HepG2 (cell line): Measurements from ENCODE around the gene TSPYL4. TPM values are rescaled to one million over a fixed set of nuclear protein-coding genes. Genes with fewer than 3 reads are reported as not detected.

Source experiments
- ATAD3A ChIP-seq: sonication (generic); formaldehyde crosslinking; IDR thresholded peaks from 2 replicates; pipeline ENCODE4 v1.4.0; 2020; ENCODE audit warnings: missing genetic modification reagents
- CHCHD3 ChIP-seq: sonication (generic); formaldehyde crosslinking; IDR thresholded peaks from 2 replicates; pipeline ENCODE4 v1.8.0; 2022; ENCODE audit warnings: mild to moderate bottlenecking, missing genetic modification reagents, moderate library complexity
- FOXO1 ChIP-seq: sonication (generic); formaldehyde crosslinking; IDR thresholded peaks from 2 replicates; pipeline ENCODE4 v1.4.0; 2020; ENCODE audit warnings: missing genetic modification reagents
- HMG20B ChIP-seq: conservative IDR thresholded peaks from 2 replicates; pipeline ENCODE4 v1.6.1; 2016; ENCODE audit warnings: missing genetic modification reagents, missing compliant biosample characterization
- KLF11 ChIP-seq: IDR thresholded peaks from 2 replicates; pipeline ENCODE4 v1.6.1; 2016; ENCODE audit warnings: missing compliant biosample characterization
- MTF1 ChIP-seq: sonication (generic); formaldehyde crosslinking; IDR thresholded peaks from 2 replicates; pipeline ENCODE4 v1.5.0; 2020; ENCODE audit warnings: missing genetic modification reagents
- NAIF1 ChIP-seq: sonication (generic); formaldehyde crosslinking; IDR thresholded peaks from 2 replicates; pipeline ENCODE4 v1.5.0; 2020; ENCODE audit warnings: mild to moderate bottlenecking, missing genetic modification reagents, borderline replicate concordance
- NR3C1 ChIP-seq: sonication (generic); formaldehyde crosslinking; IDR thresholded peaks from 2 replicates; pipeline ENCODE4 v1.4.0; 2020; ENCODE audit warnings: missing genetic modification reagents
- RNF219 ChIP-seq: sonication (generic); formaldehyde crosslinking; IDR thresholded peaks from 2 replicates; pipeline ENCODE4 v1.5.0; 2020; ENCODE audit warnings: mild to moderate bottlenecking, missing genetic modification reagents
- TBP ChIP-seq: sonication (generic); formaldehyde crosslinking; IDR thresholded peaks from 2 replicates; pipeline ENCODE4 v1.5.0; 2020; ENCODE audit warnings: missing genetic modification reagents
- TBX3 ChIP-seq: fragments of 450-650 bp; IDR thresholded peaks from 2 replicates; pipeline ENCODE4 v1.6.1; 2017; ENCODE audit warnings: antibody characterized with exemption, mild to moderate bottlenecking, inconsistent platforms, borderline replicate concordance
- TFDP1 ChIP-seq: IDR thresholded peaks from 2 replicates; pipeline ENCODE4 v1.6.1; 2016; ENCODE audit warnings: missing compliant biosample characterization, missing genetic modification reagents, borderline replicate concordance
- ZBTB43 ChIP-seq: sonication (generic); formaldehyde crosslinking; conservative IDR thresholded peaks from 2 replicates; pipeline ENCODE4 v1.4.0; 2020; ENCODE audit warnings: missing genetic modification reagents
- ZNF235 ChIP-seq: sonication (generic); formaldehyde crosslinking; IDR thresholded peaks from 2 replicates; pipeline ENCODE4 v1.8.1; 2023; ENCODE audit warnings: mild to moderate bottlenecking, missing genetic modification reagents, borderline replicate concordance
- ZNF557 ChIP-seq: sonication (generic); formaldehyde crosslinking; IDR thresholded peaks from 2 replicates; pipeline ENCODE4 v1.4.0; 2020; ENCODE audit warnings: missing genetic modification reagents
- ZNF746 ChIP-seq: sonication (generic); formaldehyde crosslinking; IDR thresholded peaks from 2 replicates; pipeline ENCODE4 v1.8.0; 2022; ENCODE audit warnings: mild to moderate bottlenecking, missing genetic modification reagents
- ZNF792 ChIP-seq: IDR thresholded peaks from 2 replicates; pipeline ENCODE4 v1.6.1; 2016
- polyA plus RNA-seq, 8 experiments: library from polyadenylated mRNA; depleted of rRNA in 3 of 8; stranded (reverse) in 7 of 8; unstranded in 1 of 8; fragments of >200 nt; fragmentation: Illumina TruSeq in 4 of 8; extraction: Trizol in 4 of 8; gene quantifications; 2 replicates each; pipeline versions ENCODE4 v1.2.1 to v1.2.3, GENCODE V29; 2011 to 2016; ENCODE audit warnings: low read depth in 4 of 8, missing spikeins in 1 of 8, mixed read lengths in 1 of 8; ENCODE audit not compliant: insufficient read depth in 1 of 8
- total RNA-seq, 5 experiments: library from RNA; depleted of rRNA; stranded (reverse); fragments of >200 nt; fragmentation: Illumina TruSeq; extraction: Trizol; gene quantifications; 2 replicates each; pipeline ENCODE4 v1.2.3, GENCODE V29; 2016; ENCODE audit warnings: low read depth in 1 of 5
- TF ChIP-seq, protein P1 (sequence below): sonication (generic); formaldehyde crosslinking; IDR thresholded peaks from 2 replicates; pipeline ENCODE4 v1.5.0; 2020; ENCODE audit warnings: mild to moderate bottlenecking, low read depth, missing genetic modification reagents, borderline replicate concordance
- TF ChIP-seq, protein P2 (sequence below): sonication (generic); formaldehyde crosslinking; IDR thresholded peaks from 2 replicates; pipeline ENCODE4 v1.4.0; 2020; ENCODE audit warnings: mild to moderate bottlenecking, missing genetic modification reagents

Gene TSPYL4
- total and polyA plus RNA-seq, 2 of the 13 experiments (the other 11 are each of a cell fraction or from before 2014, with no cell fraction given) = 18.0 to 19.7 TPM

DNA sequence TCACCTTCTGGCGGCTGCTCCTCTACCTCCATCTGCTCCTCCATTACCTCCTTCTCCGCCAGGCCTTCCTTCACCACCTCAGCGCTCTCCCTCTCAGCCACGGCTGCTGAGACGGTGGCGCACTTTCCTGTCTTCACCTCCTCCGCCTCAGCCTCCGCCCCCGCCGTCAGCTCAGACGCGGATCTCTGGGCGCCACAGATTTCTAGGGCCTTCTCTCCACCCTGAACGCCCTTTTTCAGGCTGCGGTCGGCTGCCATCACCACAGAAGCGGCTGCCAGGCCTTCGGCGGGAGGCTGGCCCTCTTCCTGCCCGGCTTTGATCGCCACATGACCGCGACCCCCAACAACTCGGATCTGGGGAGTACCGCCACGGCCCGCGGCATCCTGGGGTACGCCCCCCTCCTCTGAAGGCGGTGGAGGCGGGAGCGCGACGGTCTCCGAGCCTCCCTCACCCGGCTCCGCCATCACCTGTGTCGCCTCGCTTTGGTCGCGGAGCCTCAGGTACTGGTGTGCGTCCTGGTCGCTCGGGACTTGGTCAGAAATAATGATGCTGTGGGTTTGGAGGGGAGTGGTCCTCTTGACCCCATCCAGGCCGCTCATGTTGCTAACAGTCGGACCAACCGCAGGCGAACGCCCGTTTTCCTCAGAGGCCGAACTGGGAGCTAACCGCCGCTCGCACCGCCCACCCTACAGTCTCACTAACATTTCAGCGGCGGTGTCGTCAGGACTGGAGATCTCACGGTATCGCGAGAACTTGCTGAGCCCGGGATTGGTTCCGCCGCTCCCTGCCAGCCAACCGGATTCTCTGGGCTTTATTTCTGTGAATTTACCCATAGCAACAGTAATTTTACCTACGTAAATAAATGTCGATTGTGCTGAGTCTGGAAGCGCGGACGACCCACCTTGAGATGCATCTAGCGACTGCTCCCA, 25.6 kb upstream of the TSPYL4 start, which contains the start of gene TSPYL1 (continued):
- no peak for TF ChIP-seq HMG20B (CRISPR knock-in tag)
- peak; percentile 5; the same call in 1 of the 2 replicates for TF ChIP-seq TBX3
- peak; percentile 65; the same call in 1 of the 2 replicates for TF ChIP-seq CHCHD3 (CRISPR knock-in tag)
- TF ChIP-seq TFDP1 = 0 out of 2 replicates have a peak, but pooled peaks have one; percentile 6
- 0 out of 2 replicates have a peak, but pooled peaks have one; percentile 41 for TF ChIP-seq ZNF557
- TF ChIP-seq NR3C1 (CRISPR knock-in tag) = no peak
- peak; percentile 64; the same call in 1 of the 2 replicates for TF ChIP-seq ZBTB43 (CRISPR knock-in tag)
- TF ChIP-seq KLF11 (CRISPR knock-in tag) = peak; percentile 28; the same call in 1 of the 2 replicates
- TF ChIP-seq, protein P1, sequence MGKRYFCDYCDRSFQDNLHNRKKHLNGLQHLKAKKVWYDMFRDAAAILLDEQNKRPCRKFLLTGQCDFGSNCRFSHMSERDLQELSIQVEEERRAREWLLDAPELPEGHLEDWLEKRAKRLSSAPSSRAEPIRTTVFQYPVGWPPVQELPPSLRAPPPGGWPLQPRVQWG (CRISPR knock-in tag) = no peak
- no peak for TF ChIP-seq ZNF235 (CRISPR knock-in tag)
- TF ChIP-seq ZNF746 = 0 out of 2 replicates have a peak, but pooled peaks have one; percentile 30
- TF ChIP-seq TBP (CRISPR knock-in tag) = no peak
- no peak for TF ChIP-seq RNF219 (CRISPR knock-in tag)
- peak; percentile 72 for TF ChIP-seq ZNF792 (CRISPR knock-in tag)
- TF ChIP-seq NAIF1 (CRISPR knock-in tag) = peak; percentile 87; the same call in 1 of the 2 replicates
- TF ChIP-seq, protein P2, sequence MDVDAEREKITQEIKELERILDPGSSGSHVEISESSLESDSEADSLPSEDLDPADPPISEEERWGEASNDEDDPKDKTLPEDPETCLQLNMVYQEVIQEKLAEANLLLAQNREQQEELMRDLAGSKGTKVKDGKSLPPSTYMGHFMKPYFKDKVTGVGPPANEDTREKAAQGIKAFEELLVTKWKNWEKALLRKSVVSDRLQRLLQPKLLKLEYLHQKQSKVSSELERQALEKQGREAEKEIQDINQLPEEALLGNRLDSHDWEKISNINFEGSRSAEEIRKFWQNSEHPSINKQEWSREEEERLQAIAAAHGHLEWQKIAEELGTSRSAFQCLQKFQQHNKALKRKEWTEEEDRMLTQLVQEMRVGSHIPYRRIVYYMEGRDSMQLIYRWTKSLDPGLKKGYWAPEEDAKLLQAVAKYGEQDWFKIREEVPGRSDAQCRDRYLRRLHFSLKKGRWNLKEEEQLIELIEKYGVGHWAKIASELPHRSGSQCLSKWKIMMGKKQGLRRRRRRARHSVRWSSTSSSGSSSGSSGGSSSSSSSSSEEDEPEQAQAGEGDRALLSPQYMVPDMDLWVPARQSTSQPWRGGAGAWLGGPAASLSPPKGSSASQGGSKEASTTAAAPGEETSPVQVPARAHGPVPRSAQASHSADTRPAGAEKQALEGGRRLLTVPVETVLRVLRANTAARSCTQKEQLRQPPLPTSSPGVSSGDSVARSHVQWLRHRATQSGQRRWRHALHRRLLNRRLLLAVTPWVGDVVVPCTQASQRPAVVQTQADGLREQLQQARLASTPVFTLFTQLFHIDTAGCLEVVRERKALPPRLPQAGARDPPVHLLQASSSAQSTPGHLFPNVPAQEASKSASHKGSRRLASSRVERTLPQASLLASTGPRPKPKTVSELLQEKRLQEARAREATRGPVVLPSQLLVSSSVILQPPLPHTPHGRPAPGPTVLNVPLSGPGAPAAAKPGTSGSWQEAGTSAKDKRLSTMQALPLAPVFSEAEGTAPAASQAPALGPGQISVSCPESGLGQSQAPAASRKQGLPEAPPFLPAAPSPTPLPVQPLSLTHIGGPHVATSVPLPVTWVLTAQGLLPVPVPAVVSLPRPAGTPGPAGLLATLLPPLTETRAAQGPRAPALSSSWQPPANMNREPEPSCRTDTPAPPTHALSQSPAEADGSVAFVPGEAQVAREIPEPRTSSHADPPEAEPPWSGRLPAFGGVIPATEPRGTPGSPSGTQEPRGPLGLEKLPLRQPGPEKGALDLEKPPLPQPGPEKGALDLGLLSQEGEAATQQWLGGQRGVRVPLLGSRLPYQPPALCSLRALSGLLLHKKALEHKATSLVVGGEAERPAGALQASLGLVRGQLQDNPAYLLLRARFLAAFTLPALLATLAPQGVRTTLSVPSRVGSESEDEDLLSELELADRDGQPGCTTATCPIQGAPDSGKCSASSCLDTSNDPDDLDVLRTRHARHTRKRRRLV = no peak; the same call in 1 of the 2 replicates
- no peak for TF ChIP-seq FOXO1 (CRISPR knock-in tag)
- TF ChIP-seq ATAD3A = no peak
- no peak for TF ChIP-seq MTF1 (CRISPR knock-in tag)
